HG03280 (cell line): ENCODE measurements around the gene FBLL1.
"Not testable (repeated sequence)": the region's sequence is repeated elsewhere in the genome, so short reads cannot be mapped to it uniquely, and the experiment has no call there.

Experiments used
- ATAC-seq: cut with Tn5 transposase; IDR thresholded peaks from one replicate; pipeline ENCODE4 v1.9.1; 2021; ENCODE audit warnings: mild to moderate bottlenecking, moderate library complexity; ENCODE audit not compliant: unreplicated experiment

The FBLL1 gene

GRCh38 chr5:168550656-168551055 lies 21.6 kb downstream of the FBLL1 start:
- no peak for ATAC-seq

DNA sequence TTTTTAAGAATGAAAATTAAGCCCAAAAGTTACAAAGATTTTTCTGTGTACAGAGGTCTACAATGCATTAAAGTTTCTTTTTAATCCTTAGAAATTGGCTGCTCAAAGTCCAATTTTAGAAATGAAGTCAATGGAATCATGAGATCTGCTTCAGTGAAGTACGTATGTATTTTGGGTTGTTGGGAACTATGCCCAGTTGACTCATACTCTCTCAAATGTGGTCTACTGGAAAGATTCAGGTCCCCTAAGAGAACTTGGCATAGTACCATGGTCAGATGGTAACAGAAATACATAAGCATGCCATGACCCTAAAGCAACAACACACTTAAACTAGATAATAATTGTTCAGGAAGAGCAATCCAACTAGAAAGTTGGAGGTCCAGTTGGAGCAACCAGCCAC lies 23.0 kb downstream of the FBLL1 start:
- no peak for ATAC-seq

GRCh38 chr5:168553377-168554130 lies 24.4 kb downstream of the FBLL1 start:
- no peak for ATAC-seq

GRCh38 chr5:168557389-168557788 lies 28.3 kb downstream of the FBLL1 start:
- no peak for ATAC-seq

DNA sequence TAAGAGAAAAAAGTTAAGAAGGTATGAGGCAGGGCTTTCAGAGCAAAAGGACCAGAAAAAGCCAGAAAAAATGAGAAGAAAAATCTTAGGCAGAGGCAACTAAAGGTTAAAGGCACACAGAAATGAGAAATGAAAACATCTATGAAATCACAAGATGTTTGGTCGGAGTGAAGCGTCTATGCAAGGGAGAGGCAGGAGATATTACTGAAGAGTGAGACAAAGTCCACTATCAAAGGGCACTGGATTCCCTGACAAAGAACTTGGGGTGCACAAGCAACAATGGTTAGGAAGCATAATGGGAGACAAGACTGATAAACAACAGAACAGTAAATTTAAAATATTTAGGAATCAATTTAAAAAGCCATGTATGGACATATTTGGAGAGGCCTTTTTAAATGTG lies 33.2 kb downstream of the FBLL1 start:
- no peak for ATAC-seq

DNA sequence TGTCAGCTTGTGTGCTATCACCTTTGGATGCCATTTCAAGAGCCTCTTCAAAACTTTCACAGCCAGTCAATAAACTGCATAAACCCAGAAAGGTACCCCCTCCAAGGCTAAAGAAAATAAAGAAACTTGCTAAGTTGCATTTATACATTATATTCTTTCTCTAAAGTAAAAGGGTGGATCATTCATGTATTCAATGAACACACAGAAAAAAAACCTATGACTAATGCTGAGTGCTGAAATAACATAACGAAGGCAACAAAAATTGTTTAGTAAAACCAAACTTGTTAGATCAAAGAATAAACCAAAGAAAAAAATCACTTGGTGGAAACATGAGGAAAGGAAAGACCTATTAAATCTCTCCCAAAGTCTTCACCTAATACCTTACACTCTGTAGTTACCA lies 34.9 kb downstream of the FBLL1 start:
- ATAC-seq = no peak

- no peak for ATAC-seq
Measured at GRCh38 chr5:168568738-168569137, 39.6 kb downstream of the FBLL1 start.

GRCh38 chr5:168570490-168571328 lies 41.6 kb downstream of the FBLL1 start:
- no peak for ATAC-seq

- ATAC-seq = not testable (repeated sequence)
Measured at GRCh38 chr5:168573663-168574062, 44.6 kb downstream of the FBLL1 start.

DNA sequence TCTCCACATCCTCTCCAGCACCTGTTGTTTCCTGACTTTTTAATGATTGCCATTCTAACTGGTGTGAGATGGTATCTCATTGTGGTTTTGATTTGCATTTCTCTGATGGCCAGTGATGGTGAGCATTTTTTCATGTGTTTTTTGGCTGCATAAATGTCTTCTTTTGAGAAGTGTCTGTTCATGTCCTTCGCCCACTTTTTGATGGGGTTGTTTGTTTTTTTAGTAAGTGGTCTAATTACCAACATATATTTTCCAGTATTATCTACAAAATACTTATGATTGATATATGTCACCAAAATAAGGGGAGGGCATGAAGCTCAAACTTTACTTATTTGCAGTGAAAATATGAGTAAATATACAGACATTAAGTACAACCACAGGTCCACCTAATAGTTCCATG lies 45.1 kb downstream of the FBLL1 start:
- ATAC-seq = not testable (repeated sequence)

DNA sequence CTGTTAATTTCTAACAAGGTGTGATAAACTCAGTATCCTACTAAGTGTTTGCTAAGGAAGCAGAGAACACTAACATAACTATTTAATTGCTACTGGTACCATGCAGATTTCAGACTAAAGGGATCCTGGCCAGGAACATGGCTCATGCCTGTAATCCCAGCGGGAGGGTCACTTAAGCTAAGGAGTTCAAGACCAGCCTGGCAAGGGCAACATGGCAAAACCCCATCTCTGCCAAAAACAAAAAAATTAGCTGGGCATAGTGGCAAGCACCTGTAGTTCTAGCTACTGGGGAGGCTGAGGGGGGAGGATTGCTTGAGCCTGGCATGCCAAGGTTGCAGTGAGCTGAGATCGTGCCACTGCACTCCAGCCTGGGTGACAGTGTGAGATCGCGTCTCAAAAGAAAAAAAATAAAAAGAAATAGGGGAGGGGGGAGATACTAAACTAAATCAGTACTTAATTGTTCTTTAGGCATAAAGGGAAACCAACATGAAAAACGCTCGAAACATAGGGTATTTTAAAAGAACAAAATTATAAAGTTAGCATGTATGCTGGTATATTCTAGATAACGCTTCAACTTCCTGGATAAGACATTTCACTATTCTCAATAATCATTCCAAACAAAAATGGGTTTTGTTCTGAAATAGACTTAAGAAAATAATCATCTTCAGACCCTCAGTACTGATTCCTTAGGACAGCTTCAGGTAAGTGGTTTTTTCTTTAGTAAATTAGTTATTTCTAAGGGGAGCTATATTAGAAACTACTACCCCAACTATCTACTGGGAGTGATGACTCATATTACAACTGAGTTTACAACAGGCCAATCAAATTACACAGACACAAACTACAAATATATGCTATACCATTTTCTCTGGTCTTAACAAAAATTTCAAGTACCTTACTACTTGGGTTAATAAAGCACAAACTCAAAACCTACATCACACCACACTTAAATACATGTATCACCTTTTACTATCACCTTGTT lies 46.6 kb downstream of the FBLL1 start:
- ATAC-seq = no peak

GRCh38 chr5:168578006-168578405 lies 48.9 kb downstream of the FBLL1 start:
- no peak for ATAC-seq

GRCh38 chr5:168578538-168579487 lies 49.7 kb downstream of the FBLL1 start, which contains the start of gene PANK3:
PANK3 (minus strand) TSS chr5:168579368; CDS start chr5:168579283, 85 bp downstream.
- peak; percentile 66 for ATAC-seq

GRCh38 chr5:168579488-168580226 lies 50.6 kb downstream of the FBLL1 start:
- ATAC-seq = peak; percentile 94

- no peak for ATAC-seq
Measured at GRCh38 chr5:168580227-168580508, 51.1 kb downstream of the FBLL1 start.
